ENCODE results near the gene TMEM266.
"Not testable (repeated sequence)": the region's sequence is repeated elsewhere in the genome, so short reads cannot be mapped to it uniquely, and the experiment has no call there.

Gene TMEM266

DNA sequence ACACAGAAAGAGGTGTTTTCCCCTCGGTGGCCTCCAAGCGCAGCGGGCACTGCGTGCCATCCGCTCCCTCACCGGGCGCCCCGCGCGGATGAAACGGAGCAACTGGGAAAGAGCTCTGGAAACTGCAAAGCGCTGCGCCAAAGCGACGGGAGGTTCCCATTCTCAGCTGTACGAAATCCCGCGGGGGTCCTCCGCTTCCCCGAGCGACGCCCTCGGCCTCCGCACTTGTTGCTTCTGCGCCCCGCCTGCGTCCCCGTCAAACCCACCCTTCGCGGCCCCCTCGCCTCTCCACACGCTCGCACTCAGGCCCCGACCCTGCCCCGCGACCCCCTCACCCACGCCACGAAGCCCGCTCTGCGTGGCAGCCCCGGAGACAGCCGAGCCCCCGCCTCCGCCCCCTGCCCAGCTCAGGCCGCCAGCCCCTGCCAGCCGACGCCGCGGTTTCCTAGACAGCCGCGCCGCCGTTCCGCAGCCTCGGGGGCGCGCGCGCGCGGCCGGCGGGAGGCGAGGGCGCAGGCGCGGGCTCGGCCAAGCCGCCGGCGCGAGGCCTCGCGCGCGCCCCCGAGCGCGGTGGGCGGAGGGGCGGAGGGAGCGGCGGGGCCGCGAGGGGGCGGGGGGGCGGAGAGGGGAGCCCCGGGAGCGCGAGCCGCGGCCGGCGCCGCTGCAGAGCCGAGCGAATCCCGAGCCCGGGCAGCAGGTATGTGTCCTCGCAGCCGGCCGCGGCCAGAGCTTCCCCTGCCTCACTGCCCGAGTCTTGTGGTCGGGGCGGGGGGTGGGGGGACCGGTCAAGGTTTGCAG is at the start of gene TMEM266:
TMEM266 (plus strand) TSS at position 666 of the 798 bp plus-strand sequence. CDS start 74,279 bp downstream, outside the sequence.
- peak; percentile 95 for DNase-seq (ENCODE audit: low spot score)

- DNase-seq (ENCODE audit: low spot score) = no peak
Measured at GRCh38 chr15:76010613-76011012, 49.2 kb upstream of the TMEM266 start.

GRCh38 chr15:76011627-76012551 is 47.9 kb upstream of the TMEM266 start, which contains the start of gene NRG4:
Gene NRG4, minus strand, starts transcription at chr15:76012424. Its CDS starts 1,194 bp downstream, at chr15:76011230.
- DNase-seq (ENCODE audit: low spot score) = peak; percentile 36

- not testable (repeated sequence) for DNase-seq (ENCODE audit: low spot score)
Measured at GRCh38 chr15:76013470-76013869, 46.3 kb upstream of the TMEM266 start.

GRCh38 chr15:76024021-76024768 is 35.6 kb upstream of the TMEM266 start:
- DNase-seq (ENCODE audit: low spot score) = no peak

DNA sequence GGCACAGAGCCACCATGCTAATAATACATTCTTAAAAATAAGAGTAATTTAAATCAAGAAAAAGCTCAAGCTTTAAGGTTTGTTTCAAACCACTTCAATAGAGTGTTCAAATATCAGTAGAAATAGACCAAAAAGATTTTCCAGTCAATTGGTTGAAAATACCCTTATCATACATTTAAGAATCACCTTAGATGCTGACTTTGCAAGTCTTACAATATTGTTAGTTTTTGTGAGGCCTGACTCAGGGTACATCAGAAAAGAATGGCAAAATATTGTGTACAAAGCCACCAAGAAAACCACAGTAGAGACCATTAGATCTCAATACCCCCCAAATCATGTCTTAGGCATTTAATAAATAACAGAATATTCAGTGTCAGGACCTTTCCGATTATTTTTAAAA is 27.7 kb upstream of the TMEM266 start:
- no peak for DNase-seq (ENCODE audit: low spot score)

DNA sequence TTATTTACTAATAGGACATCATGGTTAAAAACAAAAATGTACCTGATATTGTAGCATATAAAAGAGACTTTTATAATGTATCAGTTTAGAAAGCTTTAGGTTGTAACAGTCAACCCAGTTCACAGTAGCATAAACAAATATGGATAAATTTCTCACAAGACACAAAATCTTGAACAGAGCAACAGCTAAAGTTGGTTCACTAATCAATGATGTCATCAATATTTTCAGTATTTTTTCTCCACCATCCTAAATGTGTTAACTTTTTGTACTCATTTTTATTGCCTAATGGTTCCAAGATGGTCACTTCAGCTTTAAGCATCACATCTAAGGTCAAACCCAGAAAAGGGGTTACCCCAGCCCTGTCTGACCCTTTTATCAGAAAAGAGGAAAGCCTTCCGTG is 26.3 kb upstream of the TMEM266 start:
- DNase-seq (ENCODE audit: low spot score) = no peak

DNA sequence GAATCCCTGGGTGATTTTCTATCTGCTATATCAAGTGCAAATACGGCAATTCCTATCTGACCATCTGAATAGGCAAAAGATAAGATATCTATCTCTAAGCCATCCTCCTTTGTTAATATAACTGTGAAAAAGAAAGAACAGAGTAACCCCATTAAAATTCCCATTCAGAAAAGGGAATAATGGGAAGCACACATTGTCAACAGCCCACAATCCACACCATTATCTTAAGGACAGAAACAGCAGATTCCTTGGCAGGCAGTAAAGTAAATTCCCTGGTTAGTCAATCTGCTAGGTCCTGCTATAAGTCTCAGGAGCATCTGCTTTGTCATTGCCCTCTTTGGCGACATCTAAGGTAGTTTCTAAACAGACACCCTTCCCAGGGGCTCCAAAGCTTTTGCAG is 25.7 kb upstream of the TMEM266 start:
- no peak for DNase-seq (ENCODE audit: low spot score)

DNA sequence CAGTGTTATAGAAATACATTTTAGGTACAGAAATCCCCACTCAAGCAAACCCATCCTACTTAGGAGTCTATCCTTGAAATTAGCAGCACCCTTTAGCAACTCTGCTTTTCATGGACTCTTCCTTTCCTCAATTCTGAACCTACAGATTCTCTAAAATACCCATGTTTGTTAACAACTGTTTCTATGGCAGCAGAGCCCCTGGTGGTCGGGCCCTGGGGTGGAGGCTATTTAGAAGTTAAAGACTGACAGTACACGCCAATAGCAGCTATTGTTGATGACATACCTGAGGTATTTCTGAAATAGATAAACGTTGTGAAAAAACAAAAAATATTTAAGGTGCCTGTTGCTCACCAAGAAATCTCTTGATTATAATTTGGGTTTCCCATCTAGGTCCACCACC is 24.2 kb upstream of the TMEM266 start:
- no peak for DNase-seq (ENCODE audit: low spot score)

DNA sequence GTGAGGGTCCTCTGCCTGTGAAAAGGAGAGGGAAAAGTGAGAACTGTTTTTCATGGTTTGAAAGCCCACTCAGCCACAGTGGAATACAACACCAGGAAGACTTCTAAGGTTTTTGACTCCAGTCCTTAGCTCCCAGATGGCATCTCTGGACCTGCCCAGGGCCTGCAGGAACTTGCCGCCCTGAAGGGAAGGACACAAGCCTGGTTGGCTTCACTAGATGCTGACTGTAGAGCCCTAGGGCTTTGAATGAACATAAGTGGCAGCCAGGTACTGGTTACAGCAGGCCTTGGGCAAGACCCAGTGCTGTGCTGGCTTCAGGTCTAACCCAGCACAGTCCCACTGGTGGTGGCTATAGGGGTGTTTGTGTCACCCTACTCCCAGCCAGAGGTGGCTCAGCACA is 21.3 kb upstream of the TMEM266 start:
- DNase-seq (ENCODE audit: low spot score) = no peak

DNA sequence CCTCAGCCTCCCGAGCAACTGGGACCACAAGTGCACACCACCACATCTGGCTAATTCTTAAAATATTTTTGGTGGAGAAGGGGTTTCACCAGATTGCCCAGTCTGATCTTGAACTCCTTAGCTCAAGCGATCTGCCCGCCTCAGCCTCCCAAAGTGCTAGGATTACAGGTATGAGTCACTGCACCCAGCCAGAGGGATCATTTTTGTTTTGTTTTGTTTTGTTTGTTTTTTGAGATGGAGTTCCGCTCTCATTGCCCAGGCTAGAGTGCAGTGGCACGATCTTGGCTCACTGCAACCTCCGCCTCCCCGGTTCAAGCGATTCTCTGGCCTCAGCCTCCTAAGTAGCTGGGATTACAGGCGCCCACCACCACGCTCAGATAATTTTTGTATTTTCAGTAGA is 5.6 kb upstream of the TMEM266 start:
- not testable (repeated sequence) for DNase-seq (ENCODE audit: low spot score)

DNA sequence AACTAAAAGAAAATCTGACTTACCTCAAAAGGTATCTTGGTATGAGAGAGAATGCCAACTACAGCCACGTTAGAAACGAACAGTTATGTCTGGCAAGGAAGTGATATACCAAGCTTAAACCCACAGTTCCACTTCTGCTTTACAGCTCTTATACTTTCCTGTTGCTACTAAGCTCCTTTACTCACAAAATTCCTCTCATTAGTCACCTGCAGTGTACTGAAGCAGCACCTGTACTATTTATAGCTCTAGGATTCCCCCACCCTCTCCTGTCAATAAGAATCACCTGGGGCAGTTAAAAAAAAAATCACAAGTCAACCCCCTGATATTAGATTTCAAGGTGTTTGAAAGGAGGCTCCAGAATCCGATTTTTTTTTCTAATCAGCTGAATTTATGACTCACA is 2.9 kb upstream of the TMEM266 start:
- DNase-seq (ENCODE audit: low spot score) = no peak

DNA sequence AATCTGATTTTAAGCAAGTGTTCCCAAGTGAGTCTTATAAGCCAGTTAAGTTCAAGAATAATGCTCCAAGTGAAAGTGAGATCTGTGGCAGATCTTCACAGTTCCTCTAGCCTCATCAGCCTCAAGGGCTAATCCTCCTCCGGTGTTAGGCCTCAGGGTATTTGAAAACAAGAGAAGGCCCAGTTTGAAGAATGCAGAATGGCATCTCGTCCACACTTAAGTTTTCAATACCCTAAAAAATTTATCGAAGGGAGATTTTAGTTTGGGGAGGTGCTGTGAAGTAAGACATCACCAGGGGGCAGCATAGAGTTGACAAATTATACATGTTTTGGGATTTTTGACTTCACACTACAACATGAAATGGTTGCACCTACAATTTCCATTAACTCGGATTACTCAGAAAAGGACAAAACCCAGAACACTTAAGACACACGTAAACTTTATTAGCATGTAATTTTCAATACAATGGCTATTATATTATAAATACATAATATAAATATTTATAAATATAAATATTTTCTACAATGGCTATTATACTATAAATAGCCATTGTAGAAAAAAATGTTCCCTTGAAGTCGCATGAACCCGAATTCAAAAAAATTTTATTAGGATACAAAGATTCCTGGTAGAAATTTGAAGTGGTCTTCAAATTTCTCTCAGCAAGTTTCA is 2.3 kb upstream of the TMEM266 start:
- peak; percentile 34 for DNase-seq (ENCODE audit: low spot score)

DNA sequence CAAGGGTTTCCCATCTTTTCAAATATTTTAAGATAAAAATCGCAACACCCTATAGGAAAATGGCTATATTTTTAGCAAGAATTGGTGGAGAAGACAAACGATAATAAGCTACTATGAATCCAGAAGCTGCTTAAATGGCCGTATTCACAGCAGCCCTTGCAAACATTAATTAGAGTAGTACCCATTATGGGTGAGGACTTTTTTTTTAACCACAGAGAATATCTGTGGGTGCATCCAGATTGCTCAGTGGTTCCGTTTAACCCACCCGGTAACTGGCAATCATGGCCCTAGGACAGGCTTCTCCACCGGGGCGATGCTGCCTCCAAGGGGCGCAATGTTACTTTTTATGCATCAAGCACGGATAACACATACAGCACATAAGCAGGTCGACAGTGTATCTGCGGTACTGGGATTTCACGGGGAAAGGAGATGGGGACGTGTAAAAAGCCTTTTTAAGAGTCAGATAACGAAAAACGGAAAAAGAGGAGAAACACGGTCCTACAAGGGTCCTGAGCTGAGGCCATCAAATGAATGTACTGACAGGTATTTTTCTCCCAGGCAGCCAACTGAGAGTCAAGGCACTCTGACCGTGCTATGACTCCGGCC is 968 bp upstream of the TMEM266 start:
- DNase-seq (ENCODE audit: low spot score) = no peak

GRCh38 chr15:76060118-76060989 is 569 bp downstream of the TMEM266 start:
- no peak for DNase-seq (ENCODE audit: low spot score)

DNA sequence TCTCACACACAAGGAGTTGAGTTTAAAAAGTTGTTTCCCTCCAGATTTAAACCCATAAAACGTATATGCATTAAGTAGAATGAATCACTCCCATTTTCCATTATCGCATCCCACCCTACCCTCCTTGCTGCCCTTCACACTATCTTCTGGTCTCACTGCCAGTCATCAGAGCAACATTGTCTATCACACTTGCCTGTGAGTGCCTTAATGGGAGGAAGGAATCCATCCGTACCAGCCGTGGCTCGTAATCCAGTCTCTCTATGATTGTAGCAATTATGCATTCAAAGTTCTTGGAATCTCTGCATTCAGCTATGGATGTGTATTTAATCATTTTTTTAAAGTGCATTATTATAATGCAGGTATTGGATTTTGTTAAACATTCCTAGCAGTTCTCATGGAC is 1.9 kb downstream of the TMEM266 start:
- DNase-seq (ENCODE audit: low spot score) = no peak

DNA sequence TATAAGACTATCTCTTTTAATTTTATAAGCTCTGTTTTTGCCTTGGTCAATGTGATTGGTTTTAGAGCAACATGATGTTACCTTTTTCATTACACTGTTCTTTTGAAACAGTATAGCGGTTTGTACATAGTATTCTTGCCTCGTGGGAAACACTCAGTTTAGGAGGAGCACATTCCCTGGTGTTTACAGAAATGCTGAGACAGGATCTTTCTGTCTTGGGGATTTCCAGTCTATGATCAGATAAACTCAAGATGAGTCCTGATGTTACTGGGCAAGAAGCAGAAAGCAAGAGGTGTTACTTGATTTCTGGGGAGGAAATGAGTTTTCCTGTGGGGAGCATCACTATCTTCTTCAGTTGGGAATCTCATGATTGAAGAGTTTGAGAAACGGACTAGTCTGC is 2.5 kb downstream of the TMEM266 start:
- DNase-seq (ENCODE audit: low spot score) = no peak

DNA sequence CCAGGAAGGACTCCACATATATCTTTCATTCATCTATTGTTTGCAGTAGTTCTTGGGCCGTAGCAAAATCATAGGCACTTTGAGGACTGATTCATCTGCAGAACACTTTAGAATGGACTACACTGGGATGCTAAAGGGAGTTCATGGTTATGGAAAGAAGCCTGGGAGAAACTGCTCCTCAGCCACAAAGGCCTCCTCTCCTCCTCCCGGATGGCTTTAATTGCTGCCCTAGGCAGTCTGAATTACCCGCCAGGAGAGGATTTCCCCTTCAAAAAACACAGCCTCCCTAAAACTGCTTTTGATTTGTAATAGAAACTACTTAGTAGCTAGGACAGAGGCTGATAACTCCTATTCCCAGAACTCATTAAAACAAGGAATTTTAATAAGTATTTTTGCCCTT is 4.6 kb downstream of the TMEM266 start:
- no peak for DNase-seq (ENCODE audit: low spot score)

DNA sequence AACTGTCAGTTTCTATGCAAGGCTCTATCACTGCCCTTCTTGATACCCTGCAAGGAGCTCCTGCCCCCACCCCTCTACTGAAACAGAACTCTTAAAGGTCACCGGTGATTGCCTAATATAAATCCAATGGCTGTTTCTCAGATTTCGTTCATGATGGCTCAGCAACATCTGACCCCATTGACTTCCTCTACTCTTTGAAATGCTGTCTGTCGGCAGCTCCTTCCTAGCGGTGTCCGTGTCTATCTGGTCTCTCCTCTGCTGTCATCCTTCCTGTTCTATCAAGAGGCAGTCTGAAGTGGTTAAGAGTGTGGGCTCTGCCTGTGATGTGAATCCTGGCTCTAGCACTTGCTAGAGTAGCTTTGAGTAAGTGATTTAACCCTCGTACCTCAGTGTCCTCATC is 5.5 kb downstream of the TMEM266 start:
- no peak for DNase-seq (ENCODE audit: low spot score)

DNA sequence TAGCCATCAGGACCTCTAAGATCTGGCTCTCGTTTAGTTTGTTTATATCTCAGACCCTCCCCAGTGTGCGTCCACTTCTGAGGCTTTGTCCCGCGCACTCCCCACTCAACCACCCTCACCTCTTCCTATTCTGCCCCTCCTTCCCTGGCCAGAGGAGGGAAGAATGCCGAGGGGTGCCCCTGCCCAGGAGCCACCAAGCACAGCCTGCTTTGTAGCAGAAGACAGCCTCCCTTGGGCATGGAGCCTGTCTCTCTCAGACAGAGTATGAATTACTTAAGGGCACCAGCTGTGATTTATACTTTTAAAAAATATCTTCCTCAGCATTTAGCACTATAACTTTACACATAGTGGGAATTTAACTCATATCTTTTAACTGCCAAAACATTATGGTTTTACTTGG is 6.0 kb downstream of the TMEM266 start:
- DNase-seq (ENCODE audit: low spot score) = no peak

All from iPS-NIHi11 (cell line).